NCI-H82 treated with DMSO at 0.1 percent for 48 hours (cell line): ENCODE data around the gene RSAD1.

Experiments
- DNase-seq: peaks from one replicate; lab custom pipeline; 2025; ENCODE audit not compliant: unreplicated experiment; lab: John Stamatoyannopoulos, UW

The RSAD1 gene

DNA sequence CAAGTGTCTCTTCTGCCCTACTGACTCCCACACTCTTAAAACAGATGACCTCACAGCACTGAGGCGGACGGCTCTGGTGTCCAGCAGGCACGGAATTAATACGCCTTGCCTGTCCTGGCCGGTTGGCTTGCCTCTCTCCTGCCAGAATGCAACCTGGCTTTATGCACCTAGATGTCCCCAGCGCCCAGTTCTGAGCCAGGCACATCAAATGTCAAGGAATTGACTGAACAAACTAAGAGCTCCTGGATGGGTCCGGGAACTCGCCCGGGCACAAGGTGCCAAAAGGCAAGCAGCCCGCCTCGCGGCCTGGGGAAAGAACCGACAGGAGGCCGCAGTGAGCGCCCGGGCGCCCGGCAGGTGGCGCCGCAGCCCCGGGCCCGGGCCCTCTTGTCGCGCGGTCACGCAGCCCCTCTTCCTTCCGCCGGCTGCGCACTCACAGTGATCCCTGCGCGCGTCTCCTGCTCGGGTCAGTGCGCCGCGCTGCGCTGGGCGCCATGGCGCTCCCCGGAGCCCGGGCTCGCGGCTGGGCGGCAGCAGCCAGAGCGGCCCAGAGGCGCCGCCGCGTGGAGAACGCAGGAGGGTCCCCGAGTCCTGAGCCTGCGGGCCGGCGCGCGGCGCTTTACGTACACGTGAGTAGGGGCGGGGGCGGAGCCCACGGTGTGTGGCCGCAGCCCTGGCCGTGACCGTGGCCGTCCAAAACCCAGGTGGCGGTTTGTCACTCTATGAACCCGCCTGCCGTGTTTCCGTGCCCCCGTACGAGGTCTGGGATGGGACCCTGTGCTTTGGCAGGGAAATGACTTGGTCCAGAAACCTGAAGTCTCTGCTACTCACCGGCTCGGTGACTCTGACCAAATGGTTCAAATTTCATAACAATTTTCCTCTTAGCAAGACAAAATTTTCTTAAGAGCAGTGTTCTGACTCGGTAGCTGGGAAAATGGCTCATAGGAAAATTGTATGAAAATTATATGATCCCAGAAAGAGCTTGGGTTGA is at the start of gene RSAD1:
TSS of gene RSAD1 (plus strand) at position 470 of the 991 bp plus-strand sequence. CDS start at position 495, 25 bp downstream.
- peak; percentile 64 for DNase-seq

DNA sequence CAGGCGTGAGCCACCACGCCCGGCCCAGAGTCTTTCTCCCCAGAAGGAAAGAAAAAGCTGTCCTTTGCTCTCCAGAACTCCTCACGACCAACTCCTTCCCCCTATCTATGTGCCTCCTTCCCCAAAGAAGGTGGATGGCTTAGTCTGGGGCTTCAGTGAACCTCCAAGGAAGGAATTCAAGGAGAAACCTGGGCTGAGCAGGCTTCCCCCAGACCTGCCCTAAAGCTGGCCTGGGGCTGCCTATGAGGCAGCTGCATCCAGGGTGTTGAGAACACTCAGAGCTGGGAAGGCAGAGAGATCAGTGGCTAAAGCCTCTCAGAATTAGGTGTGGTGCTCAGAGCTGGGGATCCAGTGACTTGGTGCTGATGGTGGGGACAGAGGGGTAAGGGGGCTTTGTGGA is 48.9 kb upstream of the RSAD1 start:
- DNase-seq = no peak

DNA sequence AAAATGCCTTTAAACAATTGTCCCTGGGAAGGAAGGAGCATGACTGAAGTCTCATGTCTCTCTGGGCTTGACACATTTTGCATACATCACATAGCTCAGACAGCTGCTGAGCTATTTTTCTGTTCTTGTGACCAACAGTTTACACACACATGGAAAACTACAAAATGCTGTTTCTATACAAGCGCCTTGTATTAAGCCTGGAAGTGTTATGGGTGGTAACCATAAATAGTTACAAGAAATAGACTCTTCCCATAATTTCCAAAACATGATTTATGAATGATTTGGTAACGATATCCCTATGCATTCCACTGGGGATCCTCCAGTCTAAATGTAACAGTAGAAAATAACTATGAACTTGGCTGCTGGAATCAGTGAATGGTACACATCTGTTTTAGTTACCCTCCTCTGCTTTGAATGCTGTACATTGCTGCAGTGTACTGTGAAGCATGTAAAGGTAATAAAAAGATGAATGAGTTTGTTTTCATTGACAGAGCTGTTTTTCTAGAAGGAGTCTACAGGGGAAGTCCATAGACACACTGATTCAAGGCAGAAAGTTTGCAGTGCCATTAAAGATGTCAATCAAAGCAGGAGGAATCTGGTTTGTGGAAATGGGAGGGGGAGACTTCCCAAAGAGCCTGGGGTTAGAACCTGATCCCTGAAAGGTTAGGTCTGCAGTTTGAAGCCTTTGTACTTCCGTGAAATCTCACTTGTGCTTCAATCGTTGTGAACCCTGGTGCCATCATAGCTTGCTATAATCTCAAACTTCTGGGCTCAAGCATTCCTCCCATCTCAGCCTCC is 47.6 kb upstream of the RSAD1 start:
- DNase-seq = no peak

DNA sequence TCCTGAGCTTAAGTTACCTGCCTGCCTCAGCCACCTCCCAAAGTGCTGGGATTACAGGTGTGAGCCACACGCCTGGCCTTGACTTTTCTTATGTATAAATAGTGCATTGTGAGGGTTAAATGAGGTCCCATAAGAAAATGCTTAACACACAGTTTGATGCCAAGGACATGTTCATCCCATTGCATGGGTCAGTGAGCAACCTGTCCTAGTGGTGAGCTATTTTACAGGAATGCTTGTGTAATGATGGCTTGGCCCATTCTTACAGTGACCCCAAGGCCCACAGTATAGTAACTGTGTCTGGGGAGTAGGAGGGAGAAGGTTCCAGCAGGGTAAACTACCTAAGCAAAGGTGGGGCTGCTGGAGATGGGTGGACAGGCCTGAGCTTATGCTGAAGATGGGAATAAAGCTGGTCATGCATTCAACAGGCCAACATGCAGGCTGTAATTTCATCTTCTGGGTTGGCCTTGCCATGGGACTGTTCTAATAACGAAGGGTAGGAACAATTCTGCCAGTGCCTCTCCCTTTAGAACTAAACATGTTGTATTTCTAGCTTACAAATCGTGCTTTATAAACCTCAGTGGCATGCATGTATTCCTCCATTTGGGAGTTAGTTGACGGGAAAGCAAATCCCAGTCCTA is 46.4 kb upstream of the RSAD1 start:
- no peak for DNase-seq

DNA sequence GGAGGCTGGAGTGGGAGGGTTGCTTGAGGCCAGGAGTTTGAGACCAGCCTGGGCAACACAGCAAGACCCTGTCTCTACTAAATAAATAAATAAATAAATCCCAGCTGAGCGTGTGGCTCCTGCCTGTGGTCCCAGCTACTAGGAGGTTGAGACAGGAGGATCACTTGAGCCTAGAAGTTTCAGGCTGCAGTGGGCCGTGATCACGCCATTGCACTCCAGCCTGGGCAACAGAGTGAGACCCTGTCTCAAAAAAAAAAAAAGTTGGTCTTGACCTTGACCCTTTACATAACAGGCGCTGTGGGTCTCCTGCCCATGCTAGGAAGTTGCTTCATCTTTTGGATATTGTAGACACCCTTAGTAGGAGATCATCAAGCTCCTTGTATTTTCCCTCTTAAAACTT is 41.3 kb upstream of the RSAD1 start:
- DNase-seq = no peak

DNA sequence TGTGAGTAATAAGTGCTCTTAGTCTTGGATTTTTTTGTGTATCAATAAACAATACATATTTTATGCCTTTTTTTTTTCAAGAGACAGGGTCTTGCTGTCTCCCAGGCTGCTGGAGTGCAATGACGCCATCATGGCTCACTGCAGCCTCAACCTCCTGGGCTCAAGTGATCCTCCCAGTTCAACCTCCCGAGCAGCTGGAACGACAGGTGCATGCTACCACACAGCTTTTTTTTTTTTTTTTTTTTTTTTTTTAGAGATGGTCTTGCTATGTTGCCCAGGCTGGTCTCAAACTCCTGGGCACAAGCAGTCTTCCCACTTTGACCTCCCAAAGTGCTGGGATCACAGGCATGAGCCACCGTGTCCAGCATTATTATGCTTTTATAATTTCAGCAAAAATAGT is 39.7 kb upstream of the RSAD1 start:
- DNase-seq = no peak

DNA sequence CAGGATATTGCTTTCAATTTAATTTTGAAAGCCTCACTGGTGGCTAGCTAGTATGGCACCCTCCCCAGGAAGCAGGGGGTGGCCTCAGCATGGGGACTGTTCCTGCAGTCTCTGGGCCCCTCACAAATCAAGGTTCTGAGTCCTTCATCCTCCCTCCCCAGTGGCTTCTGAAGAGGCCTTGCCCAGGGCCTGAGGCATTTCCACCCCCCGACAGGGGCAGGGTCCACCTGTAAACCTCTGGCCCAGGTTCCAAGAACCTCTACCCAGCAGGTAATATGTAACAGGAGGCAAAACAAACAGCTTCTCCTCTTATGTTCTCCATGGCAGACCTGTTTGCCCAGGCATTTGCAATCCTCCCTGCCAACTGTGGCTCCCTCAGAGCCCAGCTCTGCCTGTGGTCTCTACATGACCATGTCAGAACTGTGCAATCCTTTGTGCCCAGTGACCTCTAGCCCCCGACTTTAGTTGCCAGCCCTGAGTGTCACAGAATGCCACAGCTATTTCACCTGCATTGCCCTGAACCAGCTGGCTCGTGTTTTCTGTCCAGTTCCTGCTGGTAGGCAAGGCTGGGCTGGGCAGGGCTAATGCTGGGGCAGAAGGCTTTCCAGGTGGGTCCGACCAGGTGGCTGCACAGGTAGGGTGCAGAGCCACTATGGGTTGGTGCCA is 38.4 kb upstream of the RSAD1 start:
- DNase-seq = no peak

DNA sequence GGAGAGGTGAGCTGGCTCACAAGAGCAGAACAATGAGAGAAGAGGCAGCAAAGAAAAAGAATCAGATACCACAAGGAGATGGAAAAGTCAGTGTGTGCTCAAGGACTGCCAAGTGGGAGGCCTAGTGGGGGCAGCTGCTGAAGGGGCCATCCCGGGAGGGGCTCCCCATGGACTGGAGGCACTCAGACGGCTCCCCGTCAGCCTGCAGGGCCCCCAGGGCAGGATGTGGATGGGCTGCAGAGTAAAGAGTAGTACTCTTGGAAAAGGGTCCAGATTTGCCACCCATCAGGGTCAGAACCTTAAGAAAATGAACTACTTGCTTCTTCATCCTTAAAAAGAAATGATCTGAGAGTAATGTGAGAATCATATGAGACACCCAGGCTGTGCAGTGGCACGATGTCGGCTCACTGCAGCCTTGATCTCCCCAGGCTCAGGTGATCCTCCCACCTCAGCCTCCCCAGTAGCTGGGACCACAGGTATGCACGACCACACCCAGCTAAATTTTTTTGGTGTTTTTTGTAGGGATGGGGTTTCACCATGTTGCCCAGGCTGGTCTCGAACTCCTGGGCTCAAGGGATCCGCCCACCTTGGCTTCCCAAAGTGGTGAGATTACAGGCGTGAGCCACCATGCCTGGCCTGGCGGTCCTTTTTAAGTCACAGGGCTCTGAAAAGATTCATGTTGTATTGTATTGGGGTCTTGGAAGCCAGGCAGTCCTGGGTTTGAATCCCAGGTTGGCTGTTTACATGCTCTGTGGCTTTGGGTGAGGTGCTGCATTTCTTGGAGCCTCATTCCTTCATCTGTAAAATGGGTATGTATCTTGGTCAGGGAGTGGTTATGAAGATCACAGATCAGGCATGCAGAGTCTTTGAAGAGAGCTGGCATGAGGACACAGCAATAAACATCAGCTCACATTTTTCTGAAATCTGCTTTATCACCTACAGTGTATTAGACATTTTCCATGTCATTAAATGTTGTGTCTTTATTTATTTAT is 37.5 kb upstream of the RSAD1 start:
- DNase-seq = no peak

DNA sequence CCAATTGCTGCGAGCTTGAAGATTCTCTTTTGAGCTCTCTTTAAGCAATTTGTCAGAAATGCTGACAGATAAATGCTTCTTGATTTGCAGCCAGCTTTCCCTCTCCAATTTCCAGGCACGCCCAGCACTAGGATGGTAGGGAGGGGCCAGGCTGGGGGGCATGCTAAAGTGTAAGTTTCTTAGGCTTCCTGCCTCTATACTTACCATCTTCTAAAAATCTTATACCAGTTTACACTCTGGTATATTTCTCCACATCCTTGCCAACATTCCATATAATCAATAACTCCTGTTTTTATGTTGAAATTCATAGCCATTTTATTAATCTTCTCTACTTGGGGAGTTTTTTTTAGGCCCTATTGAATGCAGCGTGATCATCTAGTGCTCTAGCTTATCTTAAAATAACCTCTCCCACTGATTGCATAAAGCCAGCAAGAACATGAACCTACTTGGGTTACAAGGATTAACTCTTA is 35.1 kb upstream of the RSAD1 start:
- no peak for DNase-seq

DNA sequence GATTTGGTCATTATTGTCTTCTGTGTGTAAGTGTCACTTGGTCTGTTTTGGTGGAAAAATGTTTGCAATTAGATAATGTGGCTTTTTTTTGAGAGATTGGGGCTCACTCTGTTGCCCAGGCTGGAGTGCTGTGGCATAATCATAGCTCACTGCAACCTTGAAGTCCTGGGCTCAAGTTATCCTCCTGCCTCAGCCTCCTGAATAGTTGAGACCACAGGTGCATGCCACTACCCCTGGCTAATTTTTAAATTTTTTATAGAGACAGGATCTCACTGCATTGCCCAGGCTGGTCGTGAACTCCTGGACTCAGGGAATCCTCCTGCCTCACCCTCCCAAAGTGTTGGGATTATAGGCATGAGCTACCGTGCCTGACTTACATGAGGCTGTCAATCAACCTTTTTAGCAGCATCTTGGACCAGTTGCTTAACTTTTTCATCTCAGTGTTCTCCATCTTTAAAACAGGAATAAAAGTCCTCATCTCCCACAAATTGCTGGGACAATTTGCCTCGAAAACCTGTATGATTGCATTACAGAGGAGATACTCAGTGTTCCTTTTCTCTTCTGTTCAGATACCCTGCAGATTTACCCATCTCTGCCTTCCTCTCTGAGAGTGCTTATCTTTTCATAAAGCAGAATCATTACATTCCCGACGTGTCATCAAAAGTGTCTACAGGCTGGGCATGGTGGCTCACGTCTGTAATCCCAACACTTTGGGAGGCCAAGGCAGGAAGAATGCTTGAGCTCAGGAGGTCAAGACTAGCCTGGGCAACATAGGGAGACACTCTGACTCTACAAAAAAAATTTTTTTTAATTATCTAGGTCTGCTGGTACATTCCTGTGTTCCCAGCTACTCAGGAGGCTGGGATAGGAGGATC is 33.6 kb upstream of the RSAD1 start:
- no peak for DNase-seq

DNA sequence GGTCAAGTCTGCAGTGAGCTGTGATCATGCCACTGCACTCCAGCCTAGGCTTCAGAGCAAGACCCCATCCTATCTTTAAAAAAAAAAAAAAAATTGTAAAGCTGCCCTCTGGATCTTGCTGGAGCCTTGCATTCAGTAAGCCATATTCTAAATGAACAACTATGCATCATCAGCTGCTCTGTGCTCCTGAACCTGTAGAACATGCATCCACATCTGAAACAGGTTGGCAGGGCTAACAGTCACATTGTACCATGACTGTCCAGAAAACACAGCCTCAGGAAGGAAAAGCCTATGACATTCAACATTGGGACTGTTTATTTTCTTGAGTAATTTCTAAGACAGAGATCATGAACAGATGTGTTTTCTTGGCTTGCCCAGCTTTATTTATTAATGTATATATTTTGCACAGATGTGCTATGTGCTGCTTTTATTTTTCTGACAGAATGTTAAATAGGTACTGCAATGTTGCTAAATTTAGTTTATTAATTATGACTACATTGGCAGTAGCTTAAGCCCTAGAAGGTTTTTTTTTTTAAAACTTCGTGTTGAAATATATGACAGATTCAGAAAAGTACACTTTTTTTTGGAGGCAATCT is 32.8 kb upstream of the RSAD1 start:
- DNase-seq = no peak

DNA sequence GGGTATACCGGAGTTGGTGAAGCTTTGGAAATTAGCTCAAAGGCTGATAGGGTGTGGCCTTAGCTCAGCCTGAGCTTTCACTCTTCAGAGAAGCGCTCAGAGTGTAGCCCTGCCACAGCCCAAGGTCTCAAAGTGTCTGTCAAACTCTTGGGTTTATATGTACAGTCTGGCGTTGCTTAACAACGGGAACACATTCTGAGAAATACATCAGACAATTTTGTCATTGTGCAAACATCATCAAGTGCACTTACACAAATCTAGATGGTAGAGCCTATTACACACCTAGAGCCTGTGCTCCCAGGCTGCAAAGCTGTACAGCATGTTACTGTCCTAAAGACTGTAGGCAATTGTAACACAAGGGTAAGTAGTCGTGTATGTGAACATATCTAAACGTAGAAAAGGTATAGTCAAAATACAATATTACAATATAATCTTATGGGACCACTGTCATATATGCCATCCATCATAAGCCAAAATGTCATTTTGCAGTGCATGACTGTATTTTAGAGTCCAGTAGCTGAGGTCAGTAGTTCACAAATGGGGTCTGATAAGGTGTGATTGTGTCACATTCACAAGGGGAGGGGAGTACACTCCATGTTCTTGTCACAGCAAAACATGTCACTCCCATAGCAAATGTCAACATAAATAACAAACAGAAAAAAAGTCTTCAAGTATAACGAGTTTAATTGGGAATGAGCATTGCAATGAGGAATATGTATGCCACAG is 30.6 kb upstream of the RSAD1 start:
- no peak for DNase-seq

DNA sequence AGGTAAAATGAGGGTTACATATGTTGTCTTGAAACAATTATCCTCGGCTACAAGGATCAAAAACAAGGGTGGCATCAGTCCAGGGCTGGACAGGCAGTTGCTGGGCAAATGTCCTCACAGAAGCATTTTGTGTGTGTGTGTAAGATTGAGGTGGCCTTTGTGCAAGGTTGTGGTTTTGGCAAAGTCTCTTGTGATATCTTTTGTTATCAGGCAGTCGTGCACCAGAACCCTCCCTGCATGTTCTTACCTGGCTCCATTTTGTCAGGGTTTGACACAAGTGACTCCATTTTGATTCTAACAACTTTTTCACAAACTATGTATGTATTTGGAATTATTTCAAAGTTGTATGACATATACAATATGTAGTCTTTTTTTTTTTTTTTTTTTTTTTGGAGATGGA is 30.0 kb upstream of the RSAD1 start:
- no peak for DNase-seq

DNA sequence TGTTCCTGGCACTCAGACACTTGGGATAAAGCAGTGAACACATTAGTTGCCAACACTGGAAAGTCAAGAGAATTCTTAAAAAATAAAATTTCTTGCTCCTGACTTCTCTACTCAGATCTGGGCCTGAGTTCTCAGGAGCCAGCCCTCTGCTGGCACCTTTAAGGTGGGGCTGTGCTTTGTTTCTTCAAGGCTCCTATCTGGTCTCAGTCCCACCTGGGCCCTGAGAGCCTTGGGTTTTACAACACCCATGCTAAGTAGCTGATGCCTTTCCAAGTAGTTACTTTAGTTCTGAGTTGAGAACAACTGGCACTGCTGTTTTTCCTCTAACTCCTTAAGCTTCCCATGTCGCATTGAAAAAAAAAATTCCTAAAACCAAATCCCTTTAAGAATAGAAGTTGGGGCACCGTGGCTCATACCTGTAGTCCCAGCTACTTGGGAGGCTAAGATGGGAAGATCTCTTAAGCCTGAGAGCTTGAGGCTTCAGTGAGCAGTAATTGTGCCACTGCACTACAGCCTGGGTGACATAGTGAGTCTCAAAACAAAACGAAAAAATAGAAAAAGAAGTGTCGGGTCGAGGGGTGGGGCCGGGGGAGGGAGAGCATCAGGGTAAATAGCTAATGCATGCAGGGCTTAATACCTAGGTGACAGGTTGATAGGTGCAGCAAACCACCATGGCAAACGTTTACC is 26.6 kb upstream of the RSAD1 start:
- no peak for DNase-seq

DNA sequence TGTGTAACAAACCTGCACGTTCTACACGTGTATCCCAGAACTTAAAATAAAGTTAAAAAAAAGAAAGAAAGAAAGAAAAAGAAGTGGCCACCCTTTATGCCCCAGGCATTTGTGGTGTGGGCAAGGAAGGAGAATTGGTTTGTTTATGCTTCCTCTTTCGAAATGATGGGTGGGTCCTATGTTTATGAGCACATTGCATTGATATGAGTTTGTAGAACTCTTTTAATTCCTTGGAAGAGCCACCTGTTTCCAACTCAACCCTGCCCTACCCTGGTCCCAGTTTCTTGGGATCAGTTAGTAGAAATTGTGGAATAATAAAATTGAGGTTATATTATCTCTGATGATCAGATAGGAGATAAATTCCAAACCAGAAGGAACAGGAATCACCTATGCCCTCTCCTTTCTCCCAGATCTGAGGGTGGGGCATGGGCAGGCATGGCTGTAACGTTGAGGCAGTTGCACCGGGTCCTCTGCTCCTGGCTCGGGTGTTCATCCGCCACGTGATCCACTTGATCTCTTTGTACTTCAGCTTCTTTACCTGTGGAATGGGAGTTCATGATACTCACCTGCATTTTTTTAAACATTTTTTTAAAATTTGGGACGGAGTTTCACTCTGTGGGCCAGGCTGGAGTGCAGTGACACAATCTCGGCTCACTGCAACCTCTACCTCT is 25.9 kb upstream of the RSAD1 start:
- no peak for DNase-seq

DNA sequence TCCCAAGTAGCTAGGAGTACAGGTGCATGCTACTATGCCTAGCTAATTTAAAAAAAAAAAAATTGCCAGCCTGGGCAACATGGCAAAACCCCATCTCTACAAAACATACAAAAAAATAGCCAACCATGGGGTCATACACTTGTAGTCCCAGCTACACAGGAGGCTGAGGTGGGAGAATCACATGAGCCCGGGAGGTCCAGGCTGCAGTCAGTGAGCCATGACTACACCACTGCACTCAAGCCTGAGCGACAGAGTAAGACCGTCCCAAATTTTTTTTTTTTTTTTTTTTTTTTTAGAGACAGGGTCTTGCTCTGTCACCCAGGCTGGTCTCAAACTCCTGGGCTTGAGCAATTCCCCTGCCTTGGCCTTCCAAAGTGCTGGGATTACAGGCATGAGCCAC is 24.8 kb upstream of the RSAD1 start:
- no peak for DNase-seq

DNA sequence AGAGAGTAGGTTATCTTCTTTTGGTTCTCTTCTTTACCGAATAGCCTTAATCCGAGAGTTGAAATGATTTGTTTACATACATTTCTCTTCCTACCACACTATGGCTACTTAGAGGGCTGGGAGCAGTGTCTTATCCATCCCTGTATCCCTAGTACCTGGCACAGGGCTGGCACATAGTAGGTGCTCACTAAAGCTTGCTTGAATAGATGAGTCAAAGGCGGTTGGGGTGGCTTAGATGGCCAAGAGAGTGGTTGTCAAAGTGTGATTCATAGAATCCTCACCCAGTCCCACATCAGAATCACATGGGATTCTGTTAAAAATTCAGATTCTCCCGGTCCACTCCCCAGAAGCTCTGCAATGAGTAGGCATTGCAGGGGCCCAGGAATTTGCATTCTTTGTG is 21.0 kb upstream of the RSAD1 start:
- DNase-seq = no peak
